Iris pigment epithelial cell (primary cell): Measurements from ENCODE around the gene ARL4D.
"Not testable (repeated sequence)": the region's sequence is repeated elsewhere in the genome, so short reads cannot be mapped to it uniquely, and the experiment has no call there.

Experiments
- DNase-seq: peaks from one replicate; pipeline ENCODE4 v3.0.0-alpha.2; 2011; ENCODE audit warnings: low read depth

ARL4D gene

DNA sequence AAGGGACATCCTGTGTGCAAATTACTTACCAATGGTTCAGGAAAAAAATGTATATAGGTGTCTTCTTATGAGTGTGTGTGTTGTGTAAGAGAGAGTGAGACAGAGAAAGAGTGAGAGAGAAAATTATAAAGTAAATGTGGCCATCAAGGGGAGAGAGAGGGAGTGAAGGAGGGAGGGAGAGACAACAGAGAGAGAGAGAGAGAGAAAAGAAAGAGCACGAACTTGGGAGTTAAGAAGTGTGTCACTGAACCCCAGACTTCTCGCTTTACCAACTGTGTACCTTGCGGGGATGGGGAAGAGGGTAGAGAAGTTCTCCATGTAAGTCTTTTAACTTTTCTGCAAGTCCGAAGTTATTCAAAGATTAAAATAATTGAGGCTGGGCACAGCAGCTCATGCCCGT lies 28.8 kb upstream of the ARL4D start:
- DNase-seq, result no peak

- DNase-seq, result no peak
Measured at GRCh38 chr17:43371227-43371821, 27.5 kb upstream of the ARL4D start.

GRCh38 chr17:43372273-43372911 lies 26.4 kb upstream of the ARL4D start:
- DNase-seq, result no peak

GRCh38 chr17:43373356-43373755 lies 25.4 kb upstream of the ARL4D start:
- DNase-seq, result no peak

GRCh38 chr17:43375915-43376314 lies 22.9 kb upstream of the ARL4D start:
- DNase-seq, result not testable (repeated sequence)

- DNase-seq, result no peak
Measured at GRCh38 chr17:43377056-43377810, 21.6 kb upstream of the ARL4D start.

DNA sequence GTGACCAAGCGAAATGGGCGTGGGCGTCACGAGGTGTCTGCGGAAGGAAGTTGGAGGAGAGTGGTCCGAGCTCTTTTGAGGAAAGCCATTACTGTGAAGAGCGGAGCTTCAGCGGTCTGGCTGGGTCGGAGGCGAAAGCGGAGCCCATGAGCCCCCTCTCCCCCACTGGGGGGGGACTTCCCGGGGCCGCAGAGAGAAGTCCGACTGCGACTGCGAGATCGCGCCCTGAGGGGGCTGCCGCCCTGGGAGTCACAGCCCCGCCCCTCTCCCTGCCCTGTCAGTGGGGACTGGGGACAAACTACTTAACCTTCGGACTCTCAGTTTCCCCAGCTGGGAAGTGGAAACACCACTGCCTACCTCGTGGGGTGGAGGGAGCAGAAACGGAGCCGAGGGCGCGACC lies 20.0 kb upstream of the ARL4D start:
- DNase-seq, result no peak

DNA sequence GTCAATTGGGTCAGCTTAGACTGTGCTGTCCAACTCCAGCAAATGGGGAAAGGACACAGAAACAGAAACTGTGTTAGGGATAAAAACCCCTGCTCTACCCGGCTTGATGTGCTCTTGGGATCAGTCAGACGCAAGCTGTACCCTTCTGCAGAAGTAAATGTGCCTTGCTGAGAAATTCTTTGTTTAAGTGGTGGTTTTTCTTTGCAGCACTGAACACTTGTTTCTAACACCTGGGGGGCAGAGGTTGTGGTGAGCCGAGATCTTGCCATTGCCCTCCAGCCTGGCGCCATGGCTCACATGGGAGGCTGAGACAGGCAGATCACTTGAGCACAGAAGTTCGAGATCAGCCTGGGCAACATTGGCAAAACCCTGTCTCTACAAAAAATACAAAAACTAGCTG lies 18.5 kb upstream of the ARL4D start:
- no peak for DNase-seq

DNA sequence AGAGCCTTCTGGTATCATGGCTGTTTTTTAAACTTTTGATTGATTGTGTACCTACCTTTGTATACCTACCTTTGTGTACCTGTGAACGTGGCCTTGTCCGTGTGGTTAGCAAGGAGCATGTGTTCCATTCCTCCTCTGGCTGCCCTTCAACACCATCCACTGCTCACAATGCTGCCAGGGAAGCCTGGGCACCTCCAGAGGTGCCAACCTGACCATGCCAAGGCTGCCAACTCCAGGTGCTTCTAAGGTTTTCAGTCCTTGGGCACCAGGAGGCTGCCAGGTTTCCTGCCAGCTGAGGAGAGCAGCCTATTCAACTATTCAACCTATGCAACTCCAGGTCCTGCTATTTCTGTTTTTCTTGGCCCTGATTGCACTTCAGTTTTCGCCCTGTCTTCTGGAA lies 17.6 kb upstream of the ARL4D start:
- DNase-seq, result no peak

DNA sequence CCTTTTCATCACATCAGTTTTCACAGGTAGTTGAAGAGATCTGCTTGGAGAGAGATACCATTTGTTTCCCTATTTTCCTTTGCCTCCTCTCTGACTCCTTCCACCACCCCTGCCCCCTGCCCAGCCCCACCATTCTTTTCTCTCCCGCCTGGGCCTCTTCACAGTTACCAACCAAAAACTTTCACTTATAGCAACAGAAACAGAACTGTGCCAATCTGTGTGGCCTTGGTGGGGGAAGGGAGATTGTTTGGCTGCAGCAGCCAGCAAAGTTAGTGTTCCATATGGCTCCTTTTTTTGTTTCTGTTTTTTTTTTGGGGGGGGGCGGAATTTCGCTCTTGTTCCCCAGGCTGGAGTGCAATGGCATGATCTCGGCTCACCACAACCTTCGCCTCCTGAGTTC lies 17.2 kb upstream of the ARL4D start:
- DNase-seq, result no peak

DNA sequence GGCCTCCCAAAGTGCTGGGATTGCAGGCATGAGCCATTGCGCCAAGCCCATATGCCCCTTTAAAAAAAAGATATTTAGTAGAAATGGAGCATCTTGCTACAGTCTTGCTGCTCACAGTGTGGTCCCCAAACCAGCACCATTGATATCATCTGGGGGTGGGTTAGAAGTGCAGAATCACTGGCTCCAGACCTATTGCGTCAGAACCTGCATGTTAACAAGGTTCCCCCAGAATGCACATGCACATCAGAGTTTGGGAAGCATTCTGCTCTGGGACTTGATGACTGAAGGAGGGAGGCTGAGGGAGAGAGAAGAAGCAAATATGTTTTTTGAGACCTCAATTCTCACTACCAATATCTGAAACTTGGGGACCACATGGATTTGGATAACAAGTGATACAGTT lies 16.0 kb upstream of the ARL4D start:
- DNase-seq, result no peak

GRCh38 chr17:43383372-43383771 lies 15.4 kb upstream of the ARL4D start:
- DNase-seq, result no peak

- DNase-seq, result no peak
Measured at GRCh38 chr17:43383826-43384475, 14.8 kb upstream of the ARL4D start.

GRCh38 chr17:43384476-43384862 lies 14.3 kb upstream of the ARL4D start:
- DNase-seq, result no peak

DNA sequence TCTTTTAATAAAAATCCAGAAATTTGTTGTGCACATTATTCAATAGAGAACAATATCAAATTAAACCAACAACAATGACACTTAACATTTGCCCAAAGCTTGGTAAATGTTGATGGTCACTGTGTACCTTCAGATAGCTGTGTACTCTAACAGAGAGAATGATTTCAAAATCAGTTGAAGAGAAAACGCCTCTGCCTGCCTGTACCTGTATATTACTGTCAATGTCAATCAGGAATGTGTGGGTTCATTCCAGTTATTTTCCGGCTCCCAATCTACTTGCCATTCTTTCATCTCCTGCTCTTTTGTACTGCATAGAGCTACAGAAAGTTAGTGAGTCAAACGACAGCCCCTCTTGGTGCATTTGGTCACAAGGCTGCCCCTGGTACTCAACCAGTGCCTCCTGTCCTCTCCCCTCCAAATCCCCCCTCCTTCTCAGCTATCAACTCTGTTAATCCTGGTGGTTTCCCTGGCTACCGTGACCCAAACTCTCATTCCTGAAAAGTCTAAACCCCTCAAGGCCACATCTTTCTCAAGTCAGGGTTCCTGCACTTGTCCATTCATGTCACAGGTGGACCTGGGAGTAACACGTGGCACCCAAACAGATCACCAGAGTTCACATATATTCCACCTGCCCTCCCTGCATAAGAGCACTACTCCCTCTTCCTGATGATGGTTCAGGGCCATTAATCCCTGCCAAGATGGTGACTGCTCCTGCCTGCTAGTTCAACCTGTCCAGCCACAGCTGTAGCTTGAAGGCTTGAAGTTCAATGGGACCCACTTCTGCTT lies 13.6 kb upstream of the ARL4D start:
- no peak for DNase-seq

- DNase-seq, result peak; percentile 94
Measured at GRCh38 chr17:43388359-43389045, 10.3 kb upstream of the ARL4D start.

GRCh38 chr17:43389046-43389947 lies 9.5 kb upstream of the ARL4D start:
- DNase-seq, result peak; percentile 80

GRCh38 chr17:43392397-43392796 lies 6.4 kb upstream of the ARL4D start:
- DNase-seq, result no peak

GRCh38 chr17:43393944-43394482 lies 4.8 kb upstream of the ARL4D start:
- peak; percentile 70 for DNase-seq

DNA sequence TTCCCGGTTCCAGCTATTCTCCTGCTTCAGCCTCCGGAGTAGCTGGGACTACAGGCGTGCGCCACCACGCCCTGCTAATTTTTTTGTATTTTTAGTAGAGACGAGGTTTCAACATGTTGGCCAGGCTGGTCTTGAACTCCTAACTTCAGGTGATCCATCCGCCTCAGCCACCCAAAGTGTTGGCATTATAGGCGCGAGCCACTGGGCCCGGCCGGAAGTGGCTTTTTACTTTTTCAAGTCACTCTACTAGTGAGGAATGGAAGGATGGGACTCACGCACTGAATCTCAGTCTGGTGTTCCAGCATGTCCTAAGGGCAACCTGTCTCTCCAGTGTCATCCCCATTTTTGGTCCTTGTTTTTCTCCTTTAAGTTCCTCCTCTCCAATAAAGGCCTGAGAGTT lies 4.1 kb upstream of the ARL4D start:
- not testable (repeated sequence) for DNase-seq
